Prostate gland (tissue), 2 donors: Measurements from ENCODE around the gene MYLK2. TPM values are rescaled to one million over a fixed set of nuclear protein-coding genes. Genes with fewer than 3 reads are reported as not detected.
A peak's percentile ranks its signal among the peaks of the same experiment; 100 is the strongest.

Source experiments
- DNase-seq: peaks from one replicate; pipeline ENCODE4 v3.0.0-alpha.2; 2019; ENCODE audit warnings: low spot score
- H3K27ac ChIP-seq, 2 donors: fragments of 200-600 bp; sonication (generic); 2 replicates each; pipeline ENCODE4 v1.5.1; 2017 to 2019
- H3K27me3 ChIP-seq: fragments of 200-600 bp; sonication (generic); replicated peaks from 2 replicates; pipeline ENCODE4 v1.5.1; 2019; ENCODE audit not compliant: insufficient read depth
- H3K36me3 ChIP-seq, 2 donors: fragments of 200-600 bp; sonication (generic); 1 replicate in 1 of 2; 2 replicates in 1 of 2; pipeline versions ENCODE4 v1.5.1 to v1.8.1; 2017 to 2019
- H3K4me1 ChIP-seq: fragments of 200-600 bp; sonication (generic); replicated peaks from 2 replicates; pipeline ENCODE4 v1.5.1; 2019
- H3K4me3 ChIP-seq, 2 donors: fragments of 200-600 bp; sonication (generic); 2 replicates each; pipeline ENCODE4 v1.5.1; 2017 to 2019
- H3K9me3 ChIP-seq: fragments of 200-600 bp; sonication (generic); 2 replicates; pipeline ENCODE4 v1.5.1; 2017
- CTCF ChIP-seq, 4 experiments: fragments of 200-600 bp in 2 of 4; fragments of 450-650 bp in 2 of 4; sonication (generic) in 2 of 4; IDR thresholded peaks; 1 replicate in 3 of 4; 2 replicates in 1 of 4; pipeline ENCODE4 v1.5.1; 2016 to 2019; ENCODE audit warnings: antibody characterized with exemption in 4 of 4, mild to moderate bottlenecking in 2 of 4, moderate library complexity in 2 of 4
- POLR2A ChIP-seq: fragments of 450-650 bp; IDR thresholded peaks from one replicate; pipeline ENCODE4 v1.6.1; 2016; ENCODE audit warnings: antibody characterized with exemption, mild to moderate bottlenecking
- POLR2AphosphoS5 ChIP-seq: sonication (generic); formaldehyde crosslinking; IDR thresholded peaks from one replicate; pipeline ENCODE4 v1.6.1; 2017; ENCODE audit warnings: antibody characterized with exemption
- WGBS: methylation state at CpG from one replicate; pipeline ENCODE4 v1.1.5; 2018; 5-methylcytosine and 5-hydroxymethylcytosine counted together
- intact Hi-C: fragments of 100-400 bp; cut with DNase I; formaldehyde crosslinking; loops from one replicate; pipeline ENCODE4 v1.14.2; 2022
- total RNA-seq, 2 donors: library from RNA; depleted of rRNA; stranded (reverse); fragments of >200 nt; gene quantifications; one replicate each; pipeline ENCODE4 v1.1.0, GENCODE V29; 2016

The MYLK2 gene
- total RNA-seq, 2 donors from 2014 or later, result 0.27 to 0.91 TPM

GRCh38 chr20:31830406-31830981 is 11.3 kb downstream of the MYLK2 start:
- WGBS, result 86% methylated on average over 8 of the region's 8 CpGs
- no peak overlapping the region for H3K4me3 ChIP-seq
- no peaks in the 10 kb centered on the region for H3K27me3 ChIP-seq
- no peak for DNase-seq
- intact Hi-C loops, result no loop called here
- no peaks in the 10 kb centered on the region for H3K4me1 ChIP-seq
- no peak for TF ChIP-seq CTCF (IDR thresholded peaks at IDR 0.05)
- TF ChIP-seq POLR2A, result no peak
- no peak for TF ChIP-seq POLR2AphosphoS5
- no peaks in the 10 kb centered on the region for H3K9me3 ChIP-seq
- no peak overlapping the region for H3K27ac ChIP-seq
- H3K36me3 ChIP-seq, result no peaks in the 10 kb centered on the region

- H3K4me1 ChIP-seq, result no peaks in the 10 kb centered on the region
- H3K27me3 ChIP-seq, result no peaks in the 10 kb centered on the region
- intact Hi-C loops, result no loop called here
- no peak for TF ChIP-seq CTCF (IDR thresholded peaks at IDR 0.05)
- no peaks in the 10 kb centered on the region for H3K36me3 ChIP-seq
- no peaks in the 10 kb centered on the region for H3K9me3 ChIP-seq
- no peak overlapping the region for H3K4me3 ChIP-seq
- DNase-seq, result no peak
- H3K27ac ChIP-seq, result no peak overlapping the region
- 87% methylated on average over 6 of the region's 6 CpGs for WGBS
Observed at GRCh38 chr20:31831211-31831610, 12.1 kb downstream of the MYLK2 start.

- intact Hi-C loops, result no loop called here
Observed at GRCh38 chr20:31831771-31832306, 12.7 kb downstream of the MYLK2 start.

GRCh38 chr20:31833130-31833930 is 14.2 kb downstream of the MYLK2 start:
- intact Hi-C loops, result no loop called here
- WGBS, result 66% methylated on average over 14 of the region's 14 CpGs
- Histone ChIP-seq H3K36me3 (no peaks in the 10 kb centered on the region), H3K4me1 (no peaks in the 10 kb centered on the region), H3K9me3 (no peaks in the 10 kb centered on the region), H3K4me3 (no peak overlapping the region), H3K27me3 (no peaks in the 10 kb centered on the region), H3K27ac (no peak overlapping the region)
- no peak for DNase-seq
- TF ChIP-seq POLR2A (no peak), CTCF (IDR thresholded peaks at IDR 0.05) (peak in 3 of 4 experiments; percentile 37 to 60 (median 46))

More at GRCh38 chr20:31831771-31832306, 12.7 kb downstream of the MYLK2 start:
- Histone ChIP-seq H3K4me1 (no peaks in the 10 kb centered on the region), H3K36me3 (no peaks in the 10 kb centered on the region), H3K27ac (no peak overlapping the region), H3K4me3 (no peak overlapping the region), H3K27me3 (no peaks in the 10 kb centered on the region), H3K9me3 (no peaks in the 10 kb centered on the region)
- TF ChIP-seq CTCF (IDR thresholded peaks at IDR 0.05) (no peak), POLR2AphosphoS5 (no peak), POLR2A (no peak)
- DNase-seq, result no peak
- 88% methylated on average over 17 of the region's 17 CpGs for WGBS
